GM18867 (cell line): ENCODE data around the gene PUM1.
"Not testable (repeated sequence)": the region's sequence is repeated elsewhere in the genome, so short reads cannot be mapped to it uniquely, and the experiment has no call there.

ENCODE experiments used
- ATAC-seq: cut with Tn5 transposase; IDR thresholded peaks from one replicate; pipeline ENCODE4 v1.9.1; 2021; ENCODE audit warnings: mild to moderate bottlenecking, moderate library complexity; ENCODE audit not compliant: unreplicated experiment

Gene PUM1

GRCh38 chr1:31064718-31065309 is 703 bp downstream of the PUM1 start:
- ATAC-seq = peak; percentile 0

GRCh38 chr1:31064111-31064717 is 1.3 kb downstream of the PUM1 start:
- ATAC-seq = no peak

GRCh38 chr1:31063631-31064030 is 1.9 kb downstream of the PUM1 start:
- ATAC-seq = no peak

GRCh38 chr1:31062867-31063380 is 2.6 kb downstream of the PUM1 start:
- ATAC-seq = no peak

- ATAC-seq = not testable (repeated sequence)
Observed at GRCh38 chr1:31062162-31062866, 3.2 kb downstream of the PUM1 start.

GRCh38 chr1:31058012-31058411 is 7.5 kb downstream of the PUM1 start:
- ATAC-seq = no peak

GRCh38 chr1:31055953-31056352 is 9.6 kb downstream of the PUM1 start:
- ATAC-seq = no peak

- ATAC-seq = no peak
Observed at GRCh38 chr1:31055501-31055900, 10.0 kb downstream of the PUM1 start.

GRCh38 chr1:31054958-31055481 is 10.5 kb downstream of the PUM1 start:
- no peak for ATAC-seq

- ATAC-seq = no peak
Observed at GRCh38 chr1:31054349-31054748, 11.2 kb downstream of the PUM1 start.

- not testable (repeated sequence) for ATAC-seq
Observed at GRCh38 chr1:31052613-31053012, 12.9 kb downstream of the PUM1 start.

- no peak for ATAC-seq
Observed at GRCh38 chr1:31051611-31052010, 13.9 kb downstream of the PUM1 start.

- not testable (repeated sequence) for ATAC-seq
Observed at GRCh38 chr1:31047507-31047906, 18.0 kb downstream of the PUM1 start.

GRCh38 chr1:31043631-31044030 is 21.9 kb downstream of the PUM1 start:
- ATAC-seq = no peak

- ATAC-seq = no peak
Observed at GRCh38 chr1:31042656-31043055, 22.9 kb downstream of the PUM1 start.

- ATAC-seq = no peak
Observed at GRCh38 chr1:31041529-31041928, 24.0 kb downstream of the PUM1 start.

- ATAC-seq = no peak
Observed at GRCh38 chr1:31040038-31040437, 25.5 kb downstream of the PUM1 start.

GRCh38 chr1:31038935-31039334 is 26.6 kb downstream of the PUM1 start:
- ATAC-seq = not testable (repeated sequence)

- no peak for ATAC-seq
Observed at GRCh38 chr1:31038360-31038759, 27.2 kb downstream of the PUM1 start.

- ATAC-seq = no peak
Observed at GRCh38 chr1:31036749-31037500, 28.6 kb downstream of the PUM1 start.

- no peak for ATAC-seq
Observed at GRCh38 chr1:31033598-31033997, 31.9 kb downstream of the PUM1 start.
